NOMO-1 (cell line): ENCODE results near the gene SLC22A12.

ENCODE experiments used
- DNase-seq, 2 experiments: peaks; one replicate each; lab custom pipeline; 2025; ENCODE audit not compliant: unreplicated experiment in 2 of 2; lab: John Stamatoyannopoulos, UW

SLC22A12 gene

DNA sequence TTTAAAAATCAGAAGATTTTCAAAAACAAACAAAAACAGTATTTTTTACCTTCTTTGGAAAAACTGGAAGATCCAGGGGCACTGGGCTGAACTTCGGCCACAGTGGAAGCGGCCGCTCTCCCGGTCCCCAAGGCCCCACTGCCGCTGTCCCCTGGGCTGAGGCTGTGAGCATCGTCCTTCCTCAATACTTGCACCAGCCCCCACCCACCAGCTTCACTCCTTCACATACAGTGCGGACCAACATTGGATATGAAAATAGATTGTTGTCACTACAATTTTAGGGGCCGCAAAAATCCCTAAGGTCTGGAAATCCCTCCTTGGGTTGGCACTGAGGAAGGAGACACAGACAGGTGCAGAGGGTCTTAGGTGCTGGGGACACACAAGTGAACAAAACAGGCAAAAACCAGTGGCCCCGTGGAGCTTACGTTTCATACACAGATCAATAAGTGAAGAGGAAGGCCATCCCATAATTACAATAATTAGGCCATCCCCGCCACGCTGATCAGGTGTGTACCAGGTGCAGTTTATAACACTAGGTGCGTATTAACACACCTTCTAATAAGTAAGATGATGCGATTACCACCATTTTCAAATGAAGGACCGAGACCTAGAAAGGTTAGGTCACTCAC is 28.2 kb upstream of the SLC22A12 start:
- DNase-seq = no peak

DNA sequence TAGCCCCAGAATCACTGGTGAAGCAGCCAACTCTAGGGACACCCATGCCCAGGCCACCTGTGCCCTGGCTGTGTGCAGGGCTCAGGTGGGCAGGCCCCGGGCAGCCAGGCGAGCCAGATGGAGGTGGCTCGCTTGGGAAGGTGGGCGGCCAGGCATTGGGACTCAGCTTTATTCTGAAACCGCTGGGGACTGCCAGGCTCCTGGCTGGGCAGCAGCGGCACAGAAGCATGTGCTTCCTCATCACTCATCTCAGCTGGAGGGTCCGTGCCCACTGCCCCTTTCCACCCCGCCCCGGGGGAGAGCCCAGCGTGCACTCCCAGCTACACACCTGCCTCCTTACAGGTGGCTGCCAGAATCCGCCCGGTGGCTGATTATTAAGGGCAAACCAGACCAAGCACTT is 27.1 kb upstream of the SLC22A12 start:
- DNase-seq = no peak

DNA sequence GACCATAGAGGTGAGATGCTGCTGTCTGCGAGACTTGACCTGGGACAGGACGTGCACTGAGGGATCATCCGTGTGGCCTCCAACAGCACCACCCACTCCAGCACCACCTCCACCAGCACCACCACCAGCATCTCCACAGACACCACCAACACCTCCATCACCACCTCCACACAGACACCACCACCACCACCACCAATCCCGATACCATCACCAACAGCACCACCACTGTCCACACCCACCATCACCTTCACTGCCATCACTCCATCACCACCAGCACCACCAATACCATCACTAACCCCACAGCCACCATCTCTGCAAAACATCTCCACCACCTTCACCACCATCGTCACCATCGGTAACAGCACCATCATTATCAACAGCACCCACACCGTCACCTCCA is 26.6 kb upstream of the SLC22A12 start:
- no peak for DNase-seq

DNA sequence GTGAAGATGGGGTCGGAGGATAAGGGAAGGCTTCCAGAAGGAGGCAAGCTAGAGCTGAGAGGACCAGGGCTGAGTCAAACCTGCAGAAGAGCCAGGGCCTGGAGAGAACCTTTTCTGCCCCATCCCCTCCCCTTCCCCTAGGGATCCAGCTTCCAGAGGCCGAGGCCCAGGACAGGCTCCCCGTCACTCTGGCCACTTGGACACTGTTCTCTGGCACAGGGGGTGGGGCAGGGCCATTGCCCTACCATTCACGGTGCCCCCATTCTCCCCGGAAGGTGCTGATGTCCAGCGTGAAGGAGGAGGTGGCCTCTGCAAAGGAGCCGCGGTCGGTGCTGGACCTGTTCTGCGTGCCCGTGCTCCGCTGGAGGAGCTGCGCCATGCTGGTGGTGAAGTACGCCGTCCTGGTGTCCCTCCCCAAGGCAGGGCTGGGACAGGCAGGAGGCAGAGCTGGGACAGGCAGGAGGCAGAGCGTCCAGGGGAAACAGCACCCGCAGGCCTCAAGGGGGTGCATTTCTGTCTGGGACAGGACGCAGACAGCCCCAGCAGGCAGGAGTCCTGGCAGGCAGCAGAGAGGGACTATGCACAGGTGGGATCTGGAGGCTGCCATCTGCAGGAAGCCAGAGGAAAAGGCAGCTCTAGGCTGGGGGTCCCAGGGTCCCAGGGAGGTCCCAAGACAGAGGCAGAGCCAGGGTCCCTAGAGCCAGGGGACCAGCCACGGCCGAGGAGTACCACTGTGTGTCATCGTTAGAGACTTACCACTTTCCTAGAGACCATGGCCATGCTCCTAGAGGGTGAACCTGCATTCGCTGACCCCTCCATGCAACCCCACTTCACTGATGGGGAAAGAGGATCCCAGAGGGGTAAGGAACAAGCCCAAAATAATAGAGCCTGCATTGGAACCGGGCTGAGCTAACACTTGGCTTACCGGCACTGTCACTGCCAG is 25.8 kb upstream of the SLC22A12 start:
- no peak for DNase-seq

DNA sequence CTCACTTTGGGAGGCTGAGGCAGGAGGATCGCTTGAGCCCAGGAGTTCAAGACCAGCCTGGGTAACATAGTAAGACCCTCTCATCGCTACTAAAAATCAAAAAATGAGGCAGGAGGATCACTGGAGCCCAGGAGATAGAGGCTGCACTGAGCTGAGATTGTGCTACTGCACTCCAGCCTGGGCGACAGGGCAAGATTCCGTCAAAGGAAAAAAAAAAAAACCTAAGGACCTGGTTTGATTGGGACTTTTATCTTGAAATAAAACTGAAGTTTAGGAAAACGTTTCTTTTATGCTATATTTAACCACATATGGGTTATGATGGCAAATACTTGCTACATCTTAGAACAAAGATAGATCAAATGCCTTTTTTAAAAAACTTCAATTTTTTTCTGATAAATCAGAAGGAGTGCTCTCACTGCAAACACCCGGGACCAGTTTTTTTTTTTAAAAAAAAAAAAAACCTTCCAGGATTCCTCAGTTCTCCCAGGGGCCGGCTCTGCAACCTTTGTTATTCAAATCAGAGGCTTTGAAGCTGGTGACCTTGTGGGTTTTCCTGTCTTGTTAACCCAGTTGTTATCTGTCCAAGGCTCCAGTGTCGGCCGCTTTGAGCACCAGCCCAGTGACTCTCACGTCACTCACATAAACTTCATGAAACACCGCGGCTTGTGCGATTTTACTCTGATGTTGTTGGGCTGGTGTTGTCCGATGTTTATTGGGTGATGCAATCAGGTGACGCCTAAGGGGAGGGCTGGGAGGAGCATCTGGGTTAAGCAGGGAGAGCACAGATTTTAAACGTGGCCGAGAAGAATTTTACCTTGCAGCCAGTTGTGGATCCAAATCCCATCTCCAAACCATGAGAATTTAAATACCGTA is 24.7 kb upstream of the SLC22A12 start:
- peak; percentile 29 to 37 for DNase-seq

DNA sequence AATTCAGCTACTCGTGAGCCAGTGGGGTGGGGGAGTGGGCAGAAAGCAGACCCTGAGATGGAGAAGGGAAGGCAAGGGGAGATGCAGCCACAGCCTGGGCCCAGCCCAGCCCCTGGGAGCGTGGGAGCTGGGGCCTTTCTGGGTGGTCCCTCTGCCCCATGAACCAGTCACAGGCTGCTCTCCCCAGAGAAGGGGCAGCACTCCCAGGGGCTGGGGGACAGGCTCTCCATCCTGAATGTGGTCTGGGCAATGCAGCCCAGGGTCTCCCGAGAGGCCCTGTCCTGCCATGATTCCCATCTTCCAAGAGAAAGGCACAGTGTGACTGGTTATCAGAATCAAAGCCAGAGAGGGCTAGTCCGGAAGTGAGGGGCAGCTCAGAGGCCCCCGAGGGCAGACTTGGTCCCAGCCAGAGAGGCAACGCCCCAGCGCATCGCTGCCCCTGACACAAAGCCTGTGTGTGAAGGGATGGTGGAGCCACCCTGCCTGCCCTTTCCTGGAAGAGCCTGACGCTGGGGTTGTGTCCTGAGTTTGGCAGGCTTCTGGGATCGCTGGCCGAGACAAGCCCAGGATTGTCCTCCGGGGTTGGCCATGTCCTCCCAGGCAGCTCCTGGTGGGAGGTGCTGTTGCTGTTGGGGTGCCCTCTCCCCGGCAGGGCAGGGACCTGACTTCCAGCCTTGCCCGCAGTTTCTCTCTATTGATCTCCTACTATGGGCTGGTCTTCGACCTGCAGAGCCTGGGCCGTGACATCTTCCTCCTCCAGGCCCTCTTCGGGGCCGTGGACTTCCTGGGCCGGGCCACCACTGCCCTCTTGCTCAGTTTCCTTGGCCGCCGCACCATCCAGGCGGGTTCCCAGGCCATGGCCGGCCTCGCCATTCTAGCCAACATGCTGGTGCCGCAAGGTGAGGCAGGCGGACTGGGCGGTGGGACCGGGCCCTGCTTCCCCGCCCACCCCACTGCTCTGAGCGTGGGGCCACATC is 23.8 kb upstream of the SLC22A12 start:
- DNase-seq = no peak

DNA sequence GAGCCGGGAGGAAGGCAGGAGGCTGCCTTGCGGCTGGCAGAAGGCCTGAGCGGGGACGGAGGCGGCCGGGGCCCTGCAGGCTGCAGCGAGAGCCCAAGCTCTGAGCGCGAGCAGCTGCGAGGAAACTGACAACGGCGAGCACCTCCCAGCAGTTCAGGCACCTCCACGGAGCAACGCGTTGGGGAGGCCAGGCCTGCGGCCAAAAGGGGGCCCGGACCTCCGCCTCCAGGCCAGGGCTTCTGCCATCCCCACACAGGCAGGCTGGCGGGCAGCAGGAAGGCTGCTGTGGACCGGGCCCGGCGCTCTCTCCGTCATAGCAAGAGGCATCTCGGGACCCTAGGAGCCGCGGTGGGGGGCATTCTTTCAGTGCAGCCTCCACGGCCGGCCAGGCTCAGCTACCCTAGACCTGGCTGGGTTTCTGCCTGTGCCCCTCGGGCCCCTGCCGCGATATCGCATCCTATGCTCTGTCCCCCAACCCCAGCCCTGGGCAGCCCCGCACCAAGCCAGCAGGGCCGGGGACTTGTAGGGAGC is 22.9 kb upstream of the SLC22A12 start:
- DNase-seq = no peak

DNA sequence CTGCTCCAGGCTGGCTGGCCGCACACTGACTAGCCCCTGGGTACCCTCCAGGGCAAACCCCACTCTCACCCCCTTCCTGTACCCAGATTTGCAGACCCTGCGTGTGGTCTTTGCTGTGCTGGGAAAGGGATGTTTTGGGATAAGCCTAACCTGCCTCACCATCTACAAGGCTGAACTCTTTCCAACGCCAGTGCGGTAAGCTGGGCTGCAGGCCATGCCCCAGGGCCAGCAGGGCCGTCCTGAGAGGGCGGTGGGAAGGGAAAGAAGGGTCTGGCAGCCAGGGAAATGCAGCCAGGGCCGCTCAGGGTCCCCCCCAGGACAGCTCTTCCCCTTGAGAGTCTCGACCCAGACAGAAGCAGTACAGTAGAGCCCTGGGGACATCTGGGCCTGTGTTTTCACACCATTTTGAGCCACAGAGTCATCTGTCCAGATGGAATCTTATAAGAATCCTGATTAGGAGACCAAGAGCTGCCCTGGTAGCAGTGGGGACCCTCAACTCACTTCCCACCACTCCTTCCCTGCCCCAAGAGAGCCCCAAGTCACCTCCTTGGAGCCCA is 22.4 kb upstream of the SLC22A12 start:
- no peak for DNase-seq

DNA sequence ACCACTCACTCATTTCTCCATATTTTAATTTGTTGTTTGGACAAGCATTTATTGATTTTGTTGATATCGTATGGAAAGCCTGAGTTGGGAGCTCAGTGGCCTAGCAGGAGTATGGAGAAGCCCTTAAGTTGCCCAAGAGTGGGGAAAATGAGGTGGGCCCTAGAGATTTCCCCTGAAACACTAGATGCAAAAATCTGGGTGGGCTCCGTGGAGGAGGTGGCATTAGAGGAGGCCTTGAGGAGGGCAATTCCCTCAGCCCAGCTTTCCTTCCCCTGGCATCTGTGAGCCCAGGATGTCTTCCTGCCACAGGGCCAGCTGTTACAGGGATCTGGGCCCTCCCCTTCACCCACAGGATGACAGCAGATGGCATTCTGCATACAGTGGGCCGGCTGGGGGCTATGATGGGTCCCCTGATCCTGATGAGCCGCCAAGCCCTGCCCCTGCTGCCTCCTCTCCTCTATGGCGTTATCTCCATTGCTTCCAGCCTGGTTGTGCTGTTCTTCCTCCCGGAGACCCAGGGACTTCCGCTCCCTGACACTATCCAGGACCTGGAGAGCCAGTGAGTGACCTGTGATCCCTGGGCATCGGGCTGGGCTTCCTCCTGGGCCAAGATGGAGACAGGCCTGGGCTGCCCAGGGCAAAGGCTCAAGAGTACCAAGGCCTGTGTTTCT is 21.6 kb upstream of the SLC22A12 start:
- DNase-seq = no peak

DNA sequence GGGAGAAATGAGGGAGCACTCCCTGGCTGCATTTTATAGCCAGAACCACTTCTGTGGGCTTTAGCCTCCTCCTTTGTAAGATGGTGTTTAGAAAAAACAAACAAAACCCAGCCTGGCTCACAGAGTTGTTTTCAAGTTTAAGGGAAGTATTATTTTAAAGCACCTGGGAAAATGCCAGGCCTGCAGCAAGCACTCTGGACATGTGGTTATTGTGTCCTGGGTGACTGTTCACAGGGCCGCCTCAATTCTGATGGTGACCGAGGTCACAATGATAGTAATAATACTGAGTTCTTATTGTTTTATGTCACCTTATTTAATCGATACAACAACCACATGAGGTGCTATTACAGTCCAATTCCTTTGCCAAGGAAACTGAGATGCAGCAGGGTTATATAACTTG is 20.7 kb upstream of the SLC22A12 start:
- DNase-seq = no peak

DNA sequence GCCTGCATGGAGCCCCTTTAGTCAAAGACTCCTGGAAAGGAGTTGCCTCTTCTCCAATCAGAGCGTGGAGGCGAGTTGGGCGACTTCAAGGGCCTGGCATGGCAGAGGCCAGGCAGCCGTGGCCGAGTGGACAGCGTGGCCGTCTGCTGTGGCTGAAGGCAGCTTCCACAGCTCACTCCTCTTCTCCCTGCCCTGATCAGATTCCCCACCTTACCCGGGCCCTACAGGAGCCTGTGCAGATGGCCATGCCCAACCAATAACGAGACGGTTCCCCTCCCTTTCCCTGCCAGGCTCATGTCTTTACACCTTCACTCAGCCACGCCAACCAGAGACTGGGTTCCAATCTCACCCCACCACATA is 20.0 kb upstream of the SLC22A12 start:
- DNase-seq = no peak

DNA sequence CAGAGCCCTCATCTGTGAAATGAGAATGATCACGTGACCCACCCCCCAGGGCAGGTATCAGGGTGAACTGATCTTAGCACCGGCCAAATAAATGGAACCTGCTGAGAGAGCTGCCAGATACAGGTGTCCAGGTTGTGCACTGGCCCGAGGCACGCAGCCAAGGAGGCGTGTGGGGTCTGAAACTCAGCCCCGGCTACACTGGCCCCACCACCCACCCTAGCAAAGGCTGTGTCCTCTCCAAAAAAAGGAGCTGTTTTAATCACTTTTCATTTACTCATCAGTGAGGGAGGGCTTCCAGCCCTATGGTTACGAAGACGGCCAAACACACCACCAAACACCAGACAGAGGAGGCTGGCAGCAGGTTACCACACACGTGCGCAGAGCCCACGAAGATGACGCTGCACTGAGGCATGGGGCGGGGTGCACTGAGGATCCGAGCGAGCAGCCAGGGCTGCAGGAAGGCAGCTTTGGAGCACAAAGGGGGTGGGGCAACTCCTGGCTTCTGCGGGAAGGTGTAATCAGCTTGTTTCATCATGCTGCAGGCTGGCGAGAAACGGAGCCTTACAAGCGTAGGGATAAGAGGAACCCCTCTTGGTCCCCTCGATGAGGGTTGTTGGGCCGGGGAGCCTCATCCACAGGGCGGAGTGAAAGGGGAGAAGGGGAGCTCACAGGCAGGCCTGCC is 19.5 kb upstream of the SLC22A12 start:
- no peak for DNase-seq

DNA sequence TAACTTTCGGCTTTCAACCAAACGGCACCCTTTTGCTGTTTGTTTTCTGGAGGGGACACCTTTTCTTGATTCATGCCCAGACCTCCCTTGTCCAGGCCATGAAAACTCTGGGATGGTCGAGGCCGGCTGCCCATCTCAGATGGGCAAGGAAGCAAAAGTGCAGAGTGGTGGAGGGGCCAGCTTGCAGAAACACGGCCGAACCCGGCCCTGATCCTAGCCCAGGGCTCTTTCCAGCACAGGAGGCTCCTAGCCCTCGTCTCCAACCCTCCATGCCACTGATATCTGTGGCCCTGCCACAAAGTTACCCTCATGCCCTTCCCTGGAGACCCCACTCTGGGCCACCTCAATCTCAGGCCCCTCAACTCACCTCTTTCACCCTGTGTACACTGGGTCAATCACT is 18.9 kb upstream of the SLC22A12 start:
- DNase-seq = no peak

DNA sequence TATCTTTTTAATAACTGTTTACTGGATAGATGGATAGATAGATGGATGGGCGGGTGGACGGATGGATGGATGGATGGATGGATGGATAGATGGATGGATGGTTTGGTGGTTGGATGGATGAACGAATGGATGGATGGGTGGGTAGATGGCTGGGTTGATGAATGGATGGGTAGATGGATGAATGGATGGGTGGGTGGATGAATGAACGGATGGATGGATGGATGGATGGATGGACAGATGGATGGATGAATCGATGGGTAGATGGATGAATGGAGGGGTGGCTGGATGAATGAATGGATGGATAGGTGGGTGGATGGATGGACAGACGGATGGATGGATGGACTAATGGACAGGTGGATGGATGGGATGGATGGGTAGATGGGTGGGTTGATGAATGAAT is 13.8 kb upstream of the SLC22A12 start:
- DNase-seq = no peak

DNA sequence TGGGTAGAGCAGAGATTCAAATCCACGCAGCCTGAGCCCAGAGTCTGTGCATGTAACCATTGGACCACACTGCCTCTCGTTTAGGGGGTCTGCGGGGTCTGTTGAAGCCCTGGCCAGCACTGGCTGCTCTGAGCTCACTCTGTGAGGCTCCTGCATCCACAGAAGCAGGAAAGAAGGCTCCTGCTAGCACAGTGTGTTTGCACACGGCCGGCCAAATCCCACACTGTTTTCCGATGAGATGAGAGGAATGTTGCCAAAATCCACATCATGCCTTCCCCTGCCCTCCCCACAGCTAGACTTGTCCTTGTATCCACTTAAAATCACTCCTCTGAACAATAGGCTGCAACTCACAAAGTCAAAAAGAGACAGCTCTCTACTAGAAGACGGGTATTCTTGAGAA is 10.6 kb upstream of the SLC22A12 start:
- DNase-seq = no peak

DNA sequence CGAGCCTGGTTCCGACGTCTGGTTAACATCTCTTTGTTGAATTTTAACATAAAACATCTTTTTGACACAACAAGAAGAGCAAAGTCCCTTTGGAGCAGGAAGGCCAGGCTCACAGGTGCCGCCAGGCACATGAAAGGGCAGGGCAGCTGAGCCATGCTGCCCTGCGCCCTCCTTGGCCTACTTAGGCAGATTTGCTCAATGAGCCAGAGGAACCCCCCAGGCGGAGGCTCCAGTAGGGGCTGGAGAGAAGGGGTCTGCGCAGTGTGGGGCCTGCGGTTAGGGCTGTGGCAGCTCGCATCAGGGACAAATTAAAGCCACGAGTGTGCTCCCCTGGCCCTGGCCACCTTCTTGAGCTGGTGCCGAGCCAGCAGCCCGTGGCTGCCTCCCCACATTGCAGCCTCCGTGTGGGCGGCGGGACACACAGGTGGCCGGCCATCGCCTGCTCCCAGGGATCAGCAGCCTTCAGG is 9.9 kb upstream of the SLC22A12 start:
- DNase-seq = no peak

DNA sequence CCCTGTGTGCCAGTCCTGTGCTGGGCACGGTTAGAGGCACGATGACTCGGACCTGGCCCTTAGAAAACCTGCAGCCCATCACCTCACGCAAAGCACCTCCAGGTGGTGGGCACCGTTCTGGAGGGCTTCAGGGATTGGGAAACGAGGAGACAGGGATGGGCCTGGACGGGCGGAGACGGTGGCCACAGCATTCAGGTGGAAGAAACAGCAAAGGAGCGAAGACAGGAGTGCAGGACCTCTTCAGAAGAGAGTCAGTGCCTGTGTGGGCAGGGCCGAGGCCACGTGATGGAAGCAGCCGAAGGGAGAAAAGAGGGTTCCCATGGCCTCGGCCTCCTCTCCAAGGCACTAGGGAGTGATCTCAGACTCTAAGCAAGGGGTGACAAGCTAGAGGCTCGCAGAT is 8.1 kb upstream of the SLC22A12 start:
- no peak for DNase-seq
